Heart left ventricle (tissue), 13 donors: ENCODE data around the gene ZNF575.

Experiments used
- POLR2A ChIP-seq, 2 donors: fragments of 450-650 bp; IDR thresholded peaks; one replicate each; pipeline ENCODE4 v1.6.1; 2017; ENCODE audit warnings: antibody characterized with exemption in 2 of 2, mild to moderate bottlenecking in 2 of 2, moderate library complexity in 2 of 2
- TF ChIP-seq, protein P1 (sequence below), 12 donors: fragments of 200-600 bp; sonication (generic) in 4 of 12; IDR thresholded peaks; one replicate each; pipeline versions ENCODE4 v1.5.0 to v1.8.0; 2018 to 2022; ENCODE audit warnings: antibody characterized with exemption in 12 of 12, mild to moderate bottlenecking in 5 of 12
- donor health status: ischemic (EF 13 %, LVEDD 7.1; RV severe dilation, severe dysfunction).
- donor health status: DM: no; HTN: yes; CAD: no.
- donor health status: DM: no; HTN: no; CAD: no.
- donor health status: ischemic (EF 25% LVEDD 6.9; RV normal size, moderate dysfunction).
- donor health status: ischemic (EF 25% LVEDD 5.7; RV mildly dilated, moderate dysfunction).
- donor health status: ischemic (EF 35%, LVEDD 5.7; RV mildly dilated, moderate dysfunction).
- donor health status: nonischemic (EF 11% LVEDD 7.7; RV severe dilation, severe dysfunction).
- donor health status: DM: yes; HTN: yes; CAD: no.
- donor health status: PGD.
- donor health status: ischemic (EF 29% LVEDD 5.4; RV normal size, mild dysfunction).
- donor health status: nonischemic (EF 23%, LVEDD 6.1; RV moderate dilation, normal function).

GRCh38 chr19:43570174-43570791, 37.3 kb downstream of the ZNF575 start:
- TF ChIP-seq, protein P1, sequence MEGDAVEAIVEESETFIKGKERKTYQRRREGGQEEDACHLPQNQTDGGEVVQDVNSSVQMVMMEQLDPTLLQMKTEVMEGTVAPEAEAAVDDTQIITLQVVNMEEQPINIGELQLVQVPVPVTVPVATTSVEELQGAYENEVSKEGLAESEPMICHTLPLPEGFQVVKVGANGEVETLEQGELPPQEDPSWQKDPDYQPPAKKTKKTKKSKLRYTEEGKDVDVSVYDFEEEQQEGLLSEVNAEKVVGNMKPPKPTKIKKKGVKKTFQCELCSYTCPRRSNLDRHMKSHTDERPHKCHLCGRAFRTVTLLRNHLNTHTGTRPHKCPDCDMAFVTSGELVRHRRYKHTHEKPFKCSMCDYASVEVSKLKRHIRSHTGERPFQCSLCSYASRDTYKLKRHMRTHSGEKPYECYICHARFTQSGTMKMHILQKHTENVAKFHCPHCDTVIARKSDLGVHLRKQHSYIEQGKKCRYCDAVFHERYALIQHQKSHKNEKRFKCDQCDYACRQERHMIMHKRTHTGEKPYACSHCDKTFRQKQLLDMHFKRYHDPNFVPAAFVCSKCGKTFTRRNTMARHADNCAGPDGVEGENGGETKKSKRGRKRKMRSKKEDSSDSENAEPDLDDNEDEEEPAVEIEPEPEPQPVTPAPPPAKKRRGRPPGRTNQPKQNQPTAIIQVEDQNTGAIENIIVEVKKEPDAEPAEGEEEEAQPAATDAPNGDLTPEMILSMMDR (IDR thresholded peaks at IDR 0.05): no peak
- TF ChIP-seq POLR2A (IDR thresholded peaks at IDR 0.05): no peak
